H1 (cell line): ENCODE results near the gene MSI2.

Source experiments
- BACH1 ChIP-seq: IDR thresholded peaks from 2 replicates; pipeline ENCODE4 v1.6.1; 2012; ENCODE audit warnings: low read length, improper control_type of control experiment
- CEBPB ChIP-seq: IDR thresholded peaks from 2 replicates; pipeline ENCODE4 v1.6.1; 2012; ENCODE audit warnings: low read depth, low read length
- CHD2 ChIP-seq: IDR thresholded peaks from 2 replicates; pipeline ENCODE4 v1.6.1; 2012; ENCODE audit warnings: low read length, improper control_type of control experiment
- CTCF ChIP-seq, 3 experiments: IDR thresholded peaks; 1 replicate in 2 of 3; 2 replicates in 1 of 3; pipeline versions ENCODE4 v1.5.1 to v1.6.1; 2011; ENCODE audit warnings: low read length in 3 of 3, mild to moderate bottlenecking in 3 of 3, inconsistent platforms in 2 of 3, low read depth in 1 of 3, moderate library complexity in 1 of 3; ENCODE audit not compliant: insufficient read depth in 1 of 3; ENCODE audit errors: control extremely low read depth in 1 of 3
- JUN ChIP-seq: IDR thresholded peaks from 2 replicates; pipeline ENCODE4 v1.6.1; 2011; ENCODE audit warnings: low read depth, mild to moderate bottlenecking, improper control_type of control experiment, low read length
- JUND ChIP-seq: IDR thresholded peaks from 2 replicates; pipeline ENCODE4 v1.6.1; 2011; ENCODE audit warnings: mild to moderate bottlenecking, improper control_type of control experiment, low read length
- MAFK ChIP-seq: IDR thresholded peaks from 2 replicates; pipeline ENCODE4 v1.6.1; 2012; ENCODE audit warnings: low read depth, mild to moderate bottlenecking, improper control_type of control experiment, low read length
- SRF ChIP-seq: IDR thresholded peaks from 2 replicates; pipeline ENCODE4 v1.6.1; 2011; ENCODE audit warnings: mild to moderate bottlenecking, low read depth, low read length, moderate library complexity

GRCh38 chr17:57679356-57679755 lies 423.0 kb downstream of the MSI2 start:
- TF ChIP-seq MAFK (no peak), CTCF (IDR thresholded peaks at IDR 0.05; ENCODE audit: control extremely low read depth in 1 of 3, insufficient read depth in 1 of 3, low read depth in 1 of 3, low read length in 3 of 3) (no peak), JUN (no peak), BACH1 (no peak), SRF (no peak), JUND (no peak), CHD2 (no peak), CEBPB (no peak)
